CD4-positive, alpha-beta T cell (primary cell): ENCODE measurements around the gene MZT1. TPM values are rescaled to one million over a fixed set of nuclear protein-coding genes. Genes with fewer than 3 reads are reported as not detected.

ENCODE experiments used
- ATAC-seq: fragments of 200-7000 bp; cut with Tn5 transposase; one replicate; pipeline ENCODE4 v1.10.0; 2022; ENCODE audit warnings: mild to moderate bottlenecking; ENCODE audit not compliant: poor library complexity
- CTCF ChIA-PET: fragments of 350-600 bp; sonication (Branson Sonifier 250); formaldehyde crosslinking; loops from one replicate; lab custom pipeline; 2021; ENCODE audit warnings: antibody characterized with exemption, inconsistent platforms; lab: Charles Lee
- POLR2A ChIA-PET: fragments of 350-600 bp; sonication (Branson Sonifier 250); formaldehyde crosslinking; loops from one replicate; lab custom pipeline; 2021; ENCODE audit warnings: antibody characterized with exemption, inconsistent platforms; lab: Charles Lee
- DNase-seq, 14 experiments: peaks; one replicate each; pipeline ENCODE4 v3.0.0-alpha.2; 2013 to 2020; ENCODE audit warnings: mixed read lengths in 2 of 14
- H3K27ac ChIP-seq, 2 donors: one replicate each; pipeline versions ENCODE4 v1.5.1 to v1.7.0; 2013; ENCODE audit warnings: low read length in 2 of 2, low read depth in 1 of 2, mild to moderate bottlenecking in 1 of 2
- H3K27me3 ChIP-seq, 2 experiments: 1 replicate in 1 of 2; 2 replicates in 1 of 2; pipeline versions ENCODE4 v1.6.1 to v1.7.0; 2013; ENCODE audit warnings: low read length in 2 of 2, control low read depth in 1 of 2, mild to moderate bottlenecking in 1 of 2, moderate library complexity in 1 of 2; ENCODE audit not compliant: insufficient read depth in 2 of 2, control insufficient read depth in 1 of 2
- H3K36me3 ChIP-seq: one replicate; pipeline ENCODE4 v1.6.1; 2013; ENCODE audit warnings: low read length, control low read depth; ENCODE audit not compliant: insufficient read depth
- H3K4me1 ChIP-seq: one replicate; pipeline ENCODE4 v1.6.1; 2013; ENCODE audit warnings: low read length, control low read depth; ENCODE audit not compliant: insufficient read depth
- H3K4me3 ChIP-seq: one replicate; pipeline ENCODE4 v1.5.1; 2013; ENCODE audit warnings: mild to moderate bottlenecking, low read length, moderate library complexity
- H3K9me3 ChIP-seq, 2 experiments: 1 replicate in 1 of 2; 2 replicates in 1 of 2; pipeline versions ENCODE4 v1.6.1 to v1.7.0; 2013; ENCODE audit warnings: low read length in 2 of 2, mild to moderate bottlenecking in 2 of 2, control low read depth in 1 of 2, moderate library complexity in 1 of 2; ENCODE audit not compliant: control insufficient read depth in 1 of 2, insufficient read depth in 1 of 2
- H3K27ac Mint-ChIP-seq: one replicate; pipeline ENCODE4 v1.8.0; 2020; ENCODE audit warnings: mixed read lengths
- H3K27me3 Mint-ChIP-seq: one replicate; pipeline ENCODE4 v1.8.0; 2021; ENCODE audit warnings: mixed read lengths
- H3K36me3 Mint-ChIP-seq: one replicate; pipeline ENCODE4 v1.8.0; 2021; ENCODE audit warnings: low read depth, mixed read lengths
- H3K4me1 Mint-ChIP-seq: one replicate; pipeline ENCODE4 v1.8.0; 2021; ENCODE audit warnings: low read depth, mixed read lengths
- H3K4me3 Mint-ChIP-seq: one replicate; pipeline ENCODE4 v1.8.0; 2020; ENCODE audit warnings: mild to moderate bottlenecking, mixed read lengths
- H3K9me3 Mint-ChIP-seq: one replicate; pipeline ENCODE4 v1.8.0; 2020; ENCODE audit warnings: mixed read lengths
- CTCF ChIP-seq: fragments of 200-600 bp; IDR thresholded peaks from one replicate; pipeline ENCODE4 v1.8.0; 2022; ENCODE audit warnings: antibody characterized with exemption, mild to moderate bottlenecking
- intact Hi-C, 2 experiments: fragments of 100-400 bp; cut with DNase I in 1 of 2; cut with micrococcal nuclease in 1 of 2; formaldehyde crosslinking; loops; one replicate each; pipeline versions ENCODE4 v1.15.1 to v1.9.0; 2023 to 2025; cut with DNase I, micrococcal nuclease
- total RNA-seq, 174 experiments: library from RNA in 2 of 174; stranded (reverse) in 2 of 174; gene quantifications; one replicate each; pipeline ENCODE4 v1.2.3 and lab custom pipeline; 2021 to 2026

Gene MZT1
- total RNA-seq, 2 experiments from 2014 or later: 5.1 to 6.2 TPM

GRCh38 chr13:72700509-72700908, 26.9 kb downstream of the MZT1 start:
- no peaks in the 10 kb centered on the region for H3K4me1 Mint-ChIP-seq
- H3K4me3 ChIP-seq: no peak overlapping the region
- H3K9me3 Mint-ChIP-seq: peaks cover 3% of the 10 kb centered on the region
- peaks cover 7% of the 10 kb centered on the region for H3K27me3 Mint-ChIP-seq
- peaks cover 2% of the 10 kb centered on the region for H3K36me3 Mint-ChIP-seq
- no peak for DNase-seq
- no peak for ATAC-seq
- no peak overlapping the region for H3K4me3 Mint-ChIP-seq
- H3K9me3 ChIP-seq: peaks cover 7% of the 10 kb centered on the region in 2 experiments
- no peaks in the 10 kb centered on the region for H3K27me3 ChIP-seq
- POLR2A ChIA-PET: no interaction called here
- no peak for TF ChIP-seq CTCF
- no peak overlapping the region for H3K27ac Mint-ChIP-seq
- H3K36me3 ChIP-seq: no peaks in the 10 kb centered on the region
- CTCF ChIA-PET: no interaction called here
- intact Hi-C loops: no loop called here
- no peaks in the 10 kb centered on the region for H3K4me1 ChIP-seq
- H3K27ac ChIP-seq: no peak overlapping the region

GRCh38 chr13:72698164-72698563, 29.3 kb downstream of the MZT1 start:
- Mint-ChIP-seq H3K9me3 (no peaks in the 10 kb centered on the region), H3K36me3 (no peaks in the 10 kb centered on the region), H3K4me3 (no peak overlapping the region), H3K27me3 (peaks cover 19% of the 10 kb centered on the region), H3K4me1 (no peaks in the 10 kb centered on the region), H3K27ac (no peak overlapping the region)
- POLR2A ChIA-PET: no interaction called here
- Histone ChIP-seq H3K4me1 (no peaks in the 10 kb centered on the region), H3K27me3 (no peaks in the 10 kb centered on the region), H3K36me3 (no peaks in the 10 kb centered on the region), H3K4me3 (no peak overlapping the region), H3K27ac (no peak overlapping the region), H3K9me3 (peaks cover 0 to 9% of the 10 kb centered on the region in 2 experiments)
- intact Hi-C loops: no loop called here
- no peak for TF ChIP-seq CTCF
- CTCF ChIA-PET: no interaction called here
- ATAC-seq (no peak), DNase-seq (no peak)

- no peak for TF ChIP-seq CTCF
- POLR2A ChIA-PET: no interaction called here
- Mint-ChIP-seq H3K4me1 (no peaks in the 10 kb centered on the region), H3K4me3 (no peak overlapping the region), H3K27me3 (peaks cover 29% of the 10 kb centered on the region), H3K36me3 (no peaks in the 10 kb centered on the region), H3K9me3 (peaks cover 3% of the 10 kb centered on the region), H3K27ac (no peak overlapping the region)
- Histone ChIP-seq H3K4me1 (no peaks in the 10 kb centered on the region), H3K27me3 (no peaks in the 10 kb centered on the region), H3K4me3 (no peak overlapping the region), H3K36me3 (no peaks in the 10 kb centered on the region), H3K9me3 (peaks cover 0 to 14% of the 10 kb centered on the region in 2 experiments), H3K27ac (no peak overlapping the region)
- DNase-seq (no peak), ATAC-seq (no peak)
- intact Hi-C loops: no loop called here
- CTCF ChIA-PET: interaction anchor here (1.1 kb wide), 1 partner anchor 45 kb away, joined by 3 read pairs; no protein-coding TSS in a partner anchor
Observed at GRCh38 chr13:72696579-72696978, 30.9 kb downstream of the MZT1 start.
